ENCODE results near the gene CDK14. TPM values are rescaled to one million over a fixed set of nuclear protein-coding genes. Genes with fewer than 3 reads are reported as not detected.

Gene CDK14
- total and polyA plus RNA-seq, 10 of the 15 experiments (the other 5 are each of a cell fraction or from before 2014, with no cell fraction given), result 6.5 to 61.3 (median 24.2) TPM

DNA sequence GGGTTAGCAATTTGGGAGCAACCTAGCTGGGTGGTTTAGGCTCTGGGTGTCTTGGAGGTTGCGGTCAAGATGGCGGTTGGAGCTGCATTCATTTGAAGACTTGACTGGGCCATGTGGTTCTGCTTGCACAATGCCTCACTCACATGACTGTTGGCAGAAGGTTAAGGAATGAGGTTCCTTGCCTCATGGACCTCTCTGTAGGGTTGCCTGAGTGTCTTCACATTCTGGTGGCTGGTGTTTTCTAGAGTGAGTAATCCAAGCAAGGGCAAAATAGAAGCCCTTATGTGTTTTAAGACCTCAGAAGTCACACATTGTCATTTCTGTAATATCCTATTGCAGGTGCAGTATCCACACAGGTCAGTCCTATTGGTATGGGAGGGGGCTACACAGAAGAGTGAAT lies 52.0 kb downstream of the CDK14 start:
- ChIA-PET POLR2A (interaction anchor here (0.6 kb wide), 1 partner anchor 45 kb away, joined by 3 read pairs; no protein-coding TSS in a partner anchor), CTCF (interaction anchor here (0.7 to 1.3 kb wide), 2 partner anchors 193 to 581 kb away, joined by 3 read pairs; no protein-coding TSS in a partner anchor), SMC1A (ENCODE audit: uncharacterized antibody, unreplicated experiment) (interaction anchor here (1.1 to 1.4 kb wide), 2 partner anchors 11 to 17 kb away, joined by 3 read pairs; no protein-coding TSS in a partner anchor), RAD21 (ENCODE audit: unreplicated experiment) (interaction anchor here (0.7 to 1.0 kb wide), 3 partner anchors 26 to 193 kb away, joined by 3 read pairs; no protein-coding TSS in a partner anchor)
- no peak for DNase-seq (ENCODE audit: low read depth, low spot score)
- no peaks in the 10 kb centered on the region for H3K79me2 ChIP-seq (ENCODE audit: control insufficient read depth, insufficient read depth, low read length)
- intact Hi-C loops (cut with micrococcal nuclease; ENCODE audit: unreplicated experiment), result no loop called here
- no peak overlapping the region for H2AFZ ChIP-seq (ENCODE audit: control insufficient read depth, low read depth, low read length)
- H3K27me3 ChIP-seq (replicated peaks in 1 of 2; ENCODE audit: control insufficient read depth in 2 of 2, insufficient read depth in 2 of 2, low read length in 1 of 2), result no peaks in the 10 kb centered on the region
- ATAC-seq, result peak; percentile 77
- H3K27ac ChIP-seq (ENCODE audit: control insufficient read depth, insufficient read depth), result no peak overlapping the region
- in situ Hi-C loops (cut with MboI), result no loop called here
- peaks cover 5% of the 10 kb centered on the region; the same call in 1 of the 2 replicates for H3K4me1 ChIP-seq (ENCODE audit: control insufficient read depth, insufficient read depth, low read length)
- no peaks in the 10 kb centered on the region for H4K20me1 ChIP-seq (ENCODE audit: control insufficient read depth, insufficient read depth)
- H3K4me2 ChIP-seq (ENCODE audit: control insufficient read depth, insufficient read depth), result no peak overlapping the region
- H3K4me3 ChIP-seq, result no peak overlapping the region
- WGBS (ENCODE audit: insufficient coverage, insufficient replicate concordance, low lambda C conversion rate, missing lambda C conversion rate), result 100% methylated on average over 2 of the region's 2 CpGs
- H3K9me3 ChIP-seq (replicated peaks; ENCODE audit: control insufficient read depth, insufficient read depth, low read length), result peaks cover 3% of the 10 kb centered on the region
- BruUV-seq (replicated peaks), result no TSS peak
- no peak for FAIRE-seq
- no peak overlapping the region for H3K9ac ChIP-seq (ENCODE audit: control insufficient read depth, insufficient read depth, low read length)
- no peaks in the 10 kb centered on the region for H3K36me3 ChIP-seq (ENCODE audit: control insufficient read depth in 2 of 2, insufficient read depth in 2 of 2, low read length in 1 of 2)
- TF ChIP-seq SREBF2 (IDR thresholded peaks at IDR 0.05; ENCODE audit: low read length) (no peak), PBX3 (IDR thresholded peaks at IDR 0.05; ENCODE audit: insufficient replicate concordance, low read depth, low read length) (no peak), ZZZ3 (IDR thresholded peaks at IDR 0.05; ENCODE audit: control insufficient read depth, insufficient read length, low read depth) (no peak), NR2F1 (conservative IDR thresholded peaks at IDR 0.05) (no peak), RAD21 (IDR thresholded peaks at IDR 0.05; ENCODE audit: insufficient read depth, low read depth, low read length) (no peak), SREBF1 (IDR thresholded peaks at IDR 0.05; ENCODE audit: low read length) (no peak), POLR2AphosphoS2 (IDR thresholded peaks at IDR 0.05; ENCODE audit: low read depth, low read length) (no peak), IRF3 (IDR thresholded peaks at IDR 0.05) (no peak), KAT2A (conservative IDR thresholded peaks at IDR 0.05; ENCODE audit: control insufficient read depth, low read depth, low read length) (no peak), RFX5 (IDR thresholded peaks at IDR 0.05; ENCODE audit: low read depth, low read length) (no peak), FOXM1 (IDR thresholded peaks at IDR 0.05; ENCODE audit: low read depth, low read length) (no peak), MYB (IDR thresholded peaks at IDR 0.05; ENCODE audit: borderline replicate concordance, low read depth, low read length) (no peak), POLR2A (IDR thresholded peaks at IDR 0.05; ENCODE audit: low read depth, low read length) (no peak), RCOR1 (conservative IDR thresholded peaks at IDR 0.05; ENCODE audit: low read depth, low read length) (no peak), SMAD1 (IDR thresholded peaks at IDR 0.05; ENCODE audit: low read depth, partially characterized antibody) (no peak), BHLHE40 (IDR thresholded peaks at IDR 0.05; ENCODE audit: borderline replicate concordance in 1 of 2, low read depth in 2 of 2, low read length in 1 of 2) (no peak), HDAC6 (IDR thresholded peaks at IDR 0.05; ENCODE audit: unreplicated experiment) (no peak)
- TF ChIP-seq, protein P1, sequence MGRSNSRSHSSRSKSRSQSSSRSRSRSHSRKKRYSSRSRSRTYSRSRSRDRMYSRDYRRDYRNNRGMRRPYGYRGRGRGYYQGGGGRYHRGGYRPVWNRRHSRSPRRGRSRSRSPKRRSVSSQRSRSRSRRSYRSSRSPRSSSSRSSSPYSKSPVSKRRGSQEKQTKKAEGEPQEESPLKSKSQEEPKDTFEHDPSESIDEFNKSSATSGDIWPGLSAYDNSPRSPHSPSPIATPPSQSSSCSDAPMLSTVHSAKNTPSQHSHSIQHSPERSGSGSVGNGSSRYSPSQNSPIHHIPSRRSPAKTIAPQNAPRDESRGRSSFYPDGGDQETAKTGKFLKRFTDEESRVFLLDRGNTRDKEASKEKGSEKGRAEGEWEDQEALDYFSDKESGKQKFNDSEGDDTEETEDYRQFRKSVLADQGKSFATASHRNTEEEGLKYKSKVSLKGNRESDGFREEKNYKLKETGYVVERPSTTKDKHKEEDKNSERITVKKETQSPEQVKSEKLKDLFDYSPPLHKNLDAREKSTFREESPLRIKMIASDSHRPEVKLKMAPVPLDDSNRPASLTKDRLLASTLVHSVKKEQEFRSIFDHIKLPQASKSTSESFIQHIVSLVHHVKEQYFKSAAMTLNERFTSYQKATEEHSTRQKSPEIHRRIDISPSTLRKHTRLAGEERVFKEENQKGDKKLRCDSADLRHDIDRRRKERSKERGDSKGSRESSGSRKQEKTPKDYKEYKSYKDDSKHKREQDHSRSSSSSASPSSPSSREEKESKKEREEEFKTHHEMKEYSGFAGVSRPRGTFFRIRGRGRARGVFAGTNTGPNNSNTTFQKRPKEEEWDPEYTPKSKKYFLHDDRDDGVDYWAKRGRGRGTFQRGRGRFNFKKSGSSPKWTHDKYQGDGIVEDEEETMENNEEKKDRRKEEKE (IDR thresholded peaks at IDR 0.05), result no peak
- TF ChIP-seq, protein P2, sequence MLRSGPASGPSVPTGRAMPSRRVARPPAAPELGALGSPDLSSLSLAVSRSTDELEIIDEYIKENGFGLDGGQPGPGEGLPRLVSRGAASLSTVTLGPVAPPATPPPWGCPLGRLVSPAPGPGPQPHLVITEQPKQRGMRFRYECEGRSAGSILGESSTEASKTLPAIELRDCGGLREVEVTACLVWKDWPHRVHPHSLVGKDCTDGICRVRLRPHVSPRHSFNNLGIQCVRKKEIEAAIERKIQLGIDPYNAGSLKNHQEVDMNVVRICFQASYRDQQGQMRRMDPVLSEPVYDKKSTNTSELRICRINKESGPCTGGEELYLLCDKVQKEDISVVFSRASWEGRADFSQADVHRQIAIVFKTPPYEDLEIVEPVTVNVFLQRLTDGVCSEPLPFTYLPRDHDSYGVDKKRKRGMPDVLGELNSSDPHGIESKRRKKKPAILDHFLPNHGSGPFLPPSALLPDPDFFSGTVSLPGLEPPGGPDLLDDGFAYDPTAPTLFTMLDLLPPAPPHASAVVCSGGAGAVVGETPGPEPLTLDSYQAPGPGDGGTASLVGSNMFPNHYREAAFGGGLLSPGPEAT (IDR thresholded peaks at IDR 0.05; ENCODE audit: low read depth), result no peak

All from GM12878 (cell line).